Measurements from ENCODE around the gene AKR1D1.

DNA sequence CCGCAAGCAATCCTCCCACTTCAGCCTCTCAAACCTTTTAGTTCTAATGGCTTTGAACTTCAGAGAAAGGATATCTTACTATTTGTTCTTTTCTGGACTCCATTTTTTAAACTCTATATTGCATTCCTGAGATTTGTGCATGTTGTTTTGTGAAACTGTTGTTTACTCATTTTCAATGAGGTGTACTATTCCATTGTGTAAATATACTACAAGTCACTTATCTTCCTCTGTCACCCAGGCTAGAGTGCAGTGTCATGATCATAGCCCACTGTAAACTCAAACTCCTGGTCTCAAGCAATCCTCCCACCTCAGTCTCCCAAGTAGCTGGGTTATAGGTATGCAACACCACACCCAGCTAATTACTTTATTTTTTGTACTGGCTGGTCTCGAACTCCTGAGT, 31.4 kb upstream of the AKR1D1 start:
- TF ChIP-seq, protein P1, sequence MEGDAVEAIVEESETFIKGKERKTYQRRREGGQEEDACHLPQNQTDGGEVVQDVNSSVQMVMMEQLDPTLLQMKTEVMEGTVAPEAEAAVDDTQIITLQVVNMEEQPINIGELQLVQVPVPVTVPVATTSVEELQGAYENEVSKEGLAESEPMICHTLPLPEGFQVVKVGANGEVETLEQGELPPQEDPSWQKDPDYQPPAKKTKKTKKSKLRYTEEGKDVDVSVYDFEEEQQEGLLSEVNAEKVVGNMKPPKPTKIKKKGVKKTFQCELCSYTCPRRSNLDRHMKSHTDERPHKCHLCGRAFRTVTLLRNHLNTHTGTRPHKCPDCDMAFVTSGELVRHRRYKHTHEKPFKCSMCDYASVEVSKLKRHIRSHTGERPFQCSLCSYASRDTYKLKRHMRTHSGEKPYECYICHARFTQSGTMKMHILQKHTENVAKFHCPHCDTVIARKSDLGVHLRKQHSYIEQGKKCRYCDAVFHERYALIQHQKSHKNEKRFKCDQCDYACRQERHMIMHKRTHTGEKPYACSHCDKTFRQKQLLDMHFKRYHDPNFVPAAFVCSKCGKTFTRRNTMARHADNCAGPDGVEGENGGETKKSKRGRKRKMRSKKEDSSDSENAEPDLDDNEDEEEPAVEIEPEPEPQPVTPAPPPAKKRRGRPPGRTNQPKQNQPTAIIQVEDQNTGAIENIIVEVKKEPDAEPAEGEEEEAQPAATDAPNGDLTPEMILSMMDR (IDR thresholded peaks at IDR 0.05; ENCODE audit: low read length) = no peak
- no peak for TF ChIP-seq EZH2 (IDR thresholded peaks at IDR 0.05; ENCODE audit: borderline replicate concordance, low read length)

Data from OCI-LY1 (cell line).